HG02763 (cell line): Measurements from ENCODE around the gene LRP1B.
A peak's percentile ranks its signal among the peaks of the same experiment; 100 is the strongest.

Experiments used
- ATAC-seq: cut with Tn5 transposase; IDR thresholded peaks from one replicate; pipeline ENCODE4 v1.9.1; 2021; ENCODE audit warnings: mild to moderate bottlenecking, moderate library complexity; ENCODE audit not compliant: unreplicated experiment

LRP1B gene

DNA sequence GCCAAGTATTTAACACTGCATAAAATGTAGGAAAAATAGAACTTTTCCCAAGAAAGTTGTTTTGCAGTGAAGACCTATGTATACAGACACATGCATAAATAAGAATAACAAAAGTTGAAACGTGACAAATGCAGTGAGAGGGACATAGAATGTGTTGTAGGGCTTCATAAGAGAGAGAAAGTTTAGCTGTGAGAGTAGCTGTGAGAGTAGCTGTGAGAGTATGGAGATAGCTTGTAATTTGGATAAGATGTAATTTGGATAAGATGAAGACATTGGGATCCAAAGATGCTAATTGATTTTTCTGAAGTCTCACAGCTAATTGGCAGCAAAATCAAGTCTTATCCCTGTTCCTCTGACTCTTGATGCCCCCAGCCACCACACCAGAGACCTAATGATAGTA lies 170.9 kb downstream of the LRP1B start:
- ATAC-seq: no peak

DNA sequence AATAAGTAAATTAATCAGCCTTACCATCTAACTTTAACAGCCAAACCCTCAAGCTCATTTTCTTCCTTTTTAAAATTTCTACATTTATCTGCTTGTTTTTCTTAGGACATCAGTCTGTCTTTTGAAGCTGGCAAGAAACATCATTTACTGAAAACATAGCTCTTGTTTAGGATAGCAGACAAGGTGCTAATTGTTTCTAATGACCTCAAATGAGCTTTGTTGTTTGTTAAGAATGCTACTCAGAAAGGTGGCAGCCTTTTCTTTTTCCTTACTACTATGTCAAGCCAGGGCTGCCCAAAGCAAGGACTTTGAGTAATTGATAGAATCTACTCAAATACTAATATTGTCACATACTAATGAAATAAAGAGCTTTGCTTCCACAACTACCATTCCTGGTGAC lies 171.8 kb downstream of the LRP1B start:
- no peak for ATAC-seq

DNA sequence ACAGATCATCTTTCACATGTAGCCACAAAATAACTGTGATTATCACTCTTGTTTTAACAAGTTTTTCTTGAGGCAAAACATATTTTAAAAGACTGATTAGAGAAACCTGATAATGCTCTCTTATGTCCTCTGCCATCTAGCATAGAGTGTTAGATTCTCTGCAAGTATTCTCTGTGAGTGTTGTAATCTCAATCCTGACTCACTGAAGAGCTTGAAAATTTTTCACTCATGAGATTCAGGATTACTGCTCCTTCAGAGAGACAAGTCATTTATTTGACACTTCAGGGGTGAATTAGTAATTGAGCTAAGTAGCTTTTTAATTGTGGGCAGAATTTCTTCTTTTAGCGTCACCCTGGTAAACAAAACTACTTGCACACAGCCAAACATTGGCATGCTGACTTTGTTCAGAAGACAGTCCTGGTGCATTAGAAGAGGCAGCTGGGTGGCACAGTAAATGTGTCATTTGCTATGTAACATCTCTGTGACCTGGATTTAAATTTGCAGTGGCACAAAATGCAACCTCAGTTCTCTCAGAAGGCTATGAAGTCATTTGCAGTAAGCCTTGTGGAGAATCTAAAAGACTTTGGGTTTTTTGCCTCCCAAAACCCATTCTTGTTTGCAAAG lies 172.9 kb downstream of the LRP1B start:
- ATAC-seq: no peak

DNA sequence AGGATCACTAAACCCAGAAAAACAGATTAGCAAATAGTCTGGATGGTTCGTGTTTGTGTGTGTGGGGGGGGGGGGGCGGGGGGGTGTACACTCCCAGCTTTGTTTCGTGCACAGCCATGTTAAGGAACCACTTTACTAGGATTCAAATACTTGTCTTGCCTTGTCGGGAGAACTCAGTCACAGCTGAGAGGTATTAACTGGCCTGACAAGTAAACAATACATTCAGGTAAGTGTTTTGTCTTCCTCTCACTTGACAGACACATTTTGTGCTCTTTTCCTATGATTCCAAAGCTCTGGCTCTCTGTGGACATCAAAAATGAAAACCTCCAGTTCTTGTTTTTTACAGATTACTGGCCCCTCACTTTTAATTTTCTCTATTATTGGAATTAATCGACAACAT lies 173.5 kb downstream of the LRP1B start:
- no peak for ATAC-seq

DNA sequence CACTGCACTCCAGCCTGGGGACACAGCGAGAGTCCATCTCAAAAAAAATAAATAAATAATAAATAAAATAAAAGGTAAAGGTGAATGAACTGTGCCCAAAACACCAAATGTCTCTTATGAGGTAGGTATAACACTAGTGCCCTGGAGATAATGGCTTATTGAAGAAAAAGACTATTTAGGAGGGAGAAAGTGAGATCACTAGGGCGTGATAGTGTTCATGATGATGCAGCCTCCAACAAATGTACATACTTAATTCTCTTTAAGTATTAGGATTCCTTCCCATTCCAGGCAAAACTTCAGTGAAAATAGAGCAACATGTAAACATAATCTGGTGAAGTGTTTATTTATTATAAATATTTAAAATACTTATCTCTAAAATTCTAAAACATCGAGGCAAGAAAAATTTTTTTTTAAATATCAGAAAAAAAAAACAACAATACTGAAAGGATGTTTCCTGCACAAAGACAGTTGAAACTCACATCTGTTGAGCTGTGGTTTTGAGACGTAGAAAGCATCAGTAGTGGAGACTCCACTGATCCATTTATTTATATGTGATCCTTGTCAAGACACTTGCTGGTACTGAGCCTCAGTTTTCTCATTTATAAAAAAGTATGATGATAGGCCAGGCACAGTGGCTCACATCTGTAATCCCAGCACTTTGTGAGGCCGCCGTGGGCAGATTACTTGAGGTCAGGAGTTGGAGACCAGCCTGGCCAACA lies 183.3 kb downstream of the LRP1B start:
- no peak for ATAC-seq

DNA sequence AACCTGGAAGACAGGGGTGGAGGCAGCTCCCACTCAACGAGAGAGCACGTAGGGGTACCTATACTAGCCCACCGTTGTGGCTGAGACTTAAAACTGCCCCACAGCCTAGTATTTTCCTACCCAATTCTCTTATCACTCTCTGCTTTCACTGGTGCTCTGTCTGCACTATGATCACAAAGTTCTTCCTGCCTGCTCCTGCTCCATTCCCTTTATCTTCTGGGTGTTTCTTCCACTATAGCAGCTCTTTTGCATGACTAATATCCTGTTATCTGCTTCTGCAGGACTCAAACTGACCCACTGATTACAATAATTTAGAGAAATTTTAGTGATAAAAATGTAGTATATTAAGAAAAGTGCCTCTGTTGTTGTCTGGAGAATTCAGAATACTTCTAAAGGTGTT lies 184.8 kb downstream of the LRP1B start:
- ATAC-seq: no peak

DNA sequence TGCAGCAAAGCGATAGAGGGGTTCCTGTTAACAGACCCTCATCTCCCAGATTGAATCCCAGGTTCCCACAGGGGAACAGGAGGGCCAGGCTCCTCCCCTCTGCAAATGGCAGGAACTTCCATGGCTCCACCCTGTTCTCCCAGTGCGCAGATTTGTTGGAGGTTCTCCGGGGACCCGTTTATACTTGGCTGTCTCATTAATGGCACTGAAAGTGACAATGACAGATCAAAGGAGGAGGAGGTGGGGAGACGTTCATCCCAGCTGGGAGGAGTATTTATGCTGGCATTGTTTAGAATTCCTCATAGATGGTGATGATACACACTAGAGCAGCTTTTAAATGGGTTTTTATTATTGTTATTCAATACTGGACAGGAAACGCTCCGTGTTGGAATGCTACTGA lies 186.9 kb downstream of the LRP1B start:
- ATAC-seq: no peak

DNA sequence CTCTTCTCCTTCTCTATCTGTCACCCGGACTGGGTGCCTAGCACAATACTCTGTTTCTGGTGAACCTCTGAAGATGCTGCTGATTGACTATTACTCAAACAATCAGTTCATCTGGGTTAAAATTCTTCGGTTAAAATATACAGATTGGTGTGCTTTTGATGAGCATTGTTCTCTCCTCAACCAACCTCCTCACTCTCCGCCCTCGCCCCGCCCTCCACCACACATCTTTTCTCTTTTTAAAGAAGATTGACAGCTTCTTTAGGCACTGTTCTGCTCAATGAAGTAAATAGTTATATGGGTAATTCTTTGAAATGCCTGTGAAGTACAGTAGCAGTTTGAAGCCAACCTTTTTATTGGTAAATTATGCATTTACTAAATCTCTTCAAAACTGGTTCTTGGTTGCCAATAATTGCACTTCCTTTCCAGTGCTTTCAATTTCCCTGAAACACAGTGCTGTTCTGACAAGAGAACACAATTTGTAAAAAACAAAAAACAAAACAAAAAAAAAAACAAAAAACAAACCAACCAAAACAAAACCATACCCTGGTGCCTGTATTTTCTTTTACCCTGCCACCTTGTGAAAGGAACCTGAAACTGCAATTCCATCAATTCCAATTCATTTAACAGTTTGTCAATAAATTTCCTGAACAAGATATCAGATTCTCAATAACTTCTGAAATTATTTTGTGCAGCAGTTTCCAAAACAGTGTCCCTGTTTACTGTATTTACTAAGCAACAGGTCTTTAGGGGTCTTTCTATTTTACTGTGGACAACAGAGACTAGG lies 188.6 kb downstream of the LRP1B start:
- no peak for ATAC-seq

DNA sequence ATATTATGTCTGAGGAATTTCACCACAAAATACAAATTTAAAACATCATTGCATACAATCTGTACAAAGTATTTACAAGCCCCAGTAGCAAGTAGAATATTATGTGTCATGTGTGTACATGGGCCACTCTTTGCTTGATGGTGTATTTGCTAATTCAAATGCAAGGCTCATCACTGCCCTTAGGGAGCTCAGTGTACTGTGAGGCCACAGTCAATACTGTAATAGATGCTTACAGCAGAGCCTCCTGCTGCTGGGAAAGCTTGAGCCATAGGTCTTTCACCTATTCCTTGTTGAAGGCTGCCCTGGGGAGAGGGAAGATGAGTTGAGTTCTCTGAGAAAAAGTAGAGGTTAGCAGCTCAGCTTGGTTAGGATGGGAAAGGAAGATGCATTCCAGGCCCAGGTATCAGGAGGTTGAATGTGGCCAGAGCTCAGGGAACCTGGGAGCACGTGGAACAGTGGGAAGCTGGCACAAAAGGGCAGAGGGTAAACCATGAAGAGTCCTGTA lies 189.6 kb downstream of the LRP1B start:
- ATAC-seq: no peak

DNA sequence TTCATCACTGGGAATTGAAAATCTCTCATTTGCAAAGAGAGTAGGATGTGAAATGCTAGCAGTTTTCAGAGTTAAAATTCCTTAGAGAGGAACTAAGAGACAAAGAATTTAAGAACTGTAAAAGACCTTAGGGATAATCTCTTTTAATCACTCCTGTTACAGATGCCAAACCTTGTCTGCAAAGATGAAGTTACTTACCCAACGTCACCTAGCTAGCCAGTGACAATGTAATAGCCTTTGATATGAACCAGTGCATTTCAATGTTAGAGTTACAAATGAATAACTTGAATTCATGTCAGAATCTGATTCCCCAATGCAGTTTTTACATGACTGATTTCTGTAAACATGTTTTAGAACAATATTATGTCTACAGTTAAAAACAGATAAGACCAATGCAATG lies 190.1 kb downstream of the LRP1B start:
- no peak for ATAC-seq

DNA sequence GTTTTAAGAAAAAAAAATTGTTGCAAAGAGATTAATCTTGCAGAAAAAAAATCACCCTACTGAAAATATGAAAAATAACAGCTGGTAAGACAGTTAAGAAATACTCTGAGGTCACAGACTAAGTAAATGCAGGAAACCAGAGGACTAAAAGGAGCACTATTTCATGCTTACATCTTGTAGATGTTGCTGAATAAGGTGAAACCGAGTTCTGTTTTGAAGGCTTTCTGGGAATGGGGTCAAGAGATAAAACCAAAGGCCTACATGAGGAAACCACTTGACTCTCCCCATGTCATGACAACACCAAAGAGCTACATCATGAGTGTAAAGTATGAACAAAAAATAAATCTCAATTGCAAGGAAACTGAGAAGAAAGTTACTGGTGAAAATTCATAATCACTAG lies 197.6 kb downstream of the LRP1B start:
- no peak for ATAC-seq

DNA sequence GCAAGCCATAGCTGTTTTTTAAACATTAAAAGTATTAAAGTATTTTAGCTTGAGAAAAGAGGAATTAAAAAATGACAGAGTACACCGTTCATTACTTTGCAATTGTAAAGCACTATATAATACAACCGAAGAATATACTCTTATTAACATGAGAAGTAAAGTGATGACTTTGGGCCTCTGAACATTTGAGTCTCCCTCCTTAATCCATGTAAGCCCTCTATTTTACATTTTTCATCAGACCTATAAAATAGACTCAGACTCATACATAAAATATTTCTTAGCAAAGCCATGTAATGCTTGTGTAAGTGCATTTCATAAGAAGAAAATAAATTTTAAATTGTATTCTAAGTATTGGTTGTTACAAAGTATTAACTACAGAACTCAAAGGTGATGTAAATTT lies 198.6 kb downstream of the LRP1B start:
- no peak for ATAC-seq

DNA sequence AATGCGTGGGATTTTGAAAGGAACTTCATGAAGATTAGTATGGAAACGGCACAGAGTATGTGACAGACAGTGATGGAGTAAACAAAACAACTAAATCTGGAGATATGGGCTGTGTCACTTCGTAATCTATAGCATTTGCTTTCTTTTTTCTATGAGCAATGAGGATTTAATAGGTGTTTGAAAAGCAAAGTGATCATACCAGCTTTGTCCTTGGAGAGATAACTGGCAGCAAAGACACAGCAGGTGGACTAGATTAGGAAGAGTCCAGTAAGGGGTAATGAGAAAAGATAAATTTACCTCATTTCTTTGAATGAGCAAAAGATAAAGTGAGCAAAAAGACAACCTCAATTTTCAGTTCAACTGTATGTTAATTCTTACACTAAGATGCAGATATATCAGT lies 199.0 kb downstream of the LRP1B start:
- no peak for ATAC-seq

DNA sequence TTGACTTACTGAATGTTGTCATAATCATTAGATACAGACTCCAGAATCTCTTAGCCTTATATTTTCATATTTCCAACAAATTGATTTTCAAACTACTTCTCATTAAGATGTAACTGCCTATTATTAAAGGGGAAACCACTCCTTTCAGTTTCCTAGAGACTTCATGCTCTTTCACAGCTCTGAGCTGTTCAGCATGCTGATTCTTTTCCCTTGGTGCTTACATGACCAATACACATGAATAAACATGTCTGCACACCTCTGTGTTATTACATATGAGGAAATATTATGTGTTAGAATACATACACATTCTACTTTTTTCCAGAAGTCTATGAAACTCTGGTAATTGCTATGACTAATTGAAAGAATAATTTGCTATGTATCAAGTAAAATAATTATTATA lies 200.0 kb downstream of the LRP1B start:
- ATAC-seq: no peak

DNA sequence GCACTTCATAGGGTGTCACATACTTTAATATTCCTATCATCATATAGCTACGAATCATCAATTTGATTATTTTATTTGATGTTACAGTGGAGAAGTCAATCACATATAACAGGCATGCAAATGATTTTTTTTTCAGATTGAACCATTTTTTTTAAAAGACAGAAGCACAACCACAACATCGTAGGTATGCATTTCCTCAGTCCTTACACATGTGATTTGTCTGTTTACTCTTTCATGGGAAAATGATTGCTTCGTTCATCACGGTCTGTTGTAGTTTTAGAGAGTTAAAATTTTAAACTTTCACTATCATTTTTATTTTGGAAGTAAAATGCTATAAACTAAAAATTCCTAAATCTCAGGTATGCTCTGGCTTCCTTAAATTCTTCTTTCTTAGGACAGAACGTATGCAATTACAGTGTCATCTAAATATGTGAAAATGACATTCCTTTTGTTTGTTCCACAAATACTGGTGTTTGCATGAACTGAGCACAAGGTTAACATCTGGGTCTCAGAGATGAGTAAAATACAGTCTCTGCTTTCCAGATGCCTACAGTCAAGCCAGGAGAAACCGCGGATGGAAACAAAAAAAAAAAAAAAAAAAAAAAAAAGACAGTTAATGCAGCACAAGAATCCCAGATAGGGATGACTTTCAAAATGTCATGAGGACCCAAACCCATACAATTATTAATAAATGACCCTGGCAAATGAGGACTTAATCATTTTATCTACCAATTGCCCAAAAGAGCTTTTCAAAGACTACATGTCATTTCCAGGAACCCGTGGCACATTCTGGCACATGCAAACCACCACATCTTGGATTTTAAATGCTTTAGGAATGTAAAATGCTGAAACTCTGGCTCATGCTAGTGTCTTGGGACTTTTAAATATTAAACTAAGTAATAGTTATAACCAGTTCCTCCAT lies 201.2 kb downstream of the LRP1B start:
- ATAC-seq: no peak

DNA sequence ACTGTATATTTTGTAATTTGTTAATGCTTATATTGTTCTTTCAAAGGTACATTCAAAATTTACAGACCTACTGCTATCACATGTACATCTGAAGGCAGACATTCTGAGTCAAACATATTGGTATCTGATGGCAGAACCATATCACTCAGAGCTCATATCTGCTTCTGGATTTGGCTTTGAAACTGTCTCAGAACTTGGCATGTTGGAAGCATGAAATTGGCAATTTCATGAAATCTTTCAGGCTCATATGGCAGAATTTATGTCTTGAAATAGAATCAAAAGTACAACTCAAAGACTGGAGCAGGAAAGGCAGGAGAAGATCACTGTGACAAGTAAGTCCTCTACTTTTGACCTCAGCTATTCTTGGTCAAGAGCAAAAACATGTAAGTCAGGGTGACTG lies 202.3 kb downstream of the LRP1B start:
- ATAC-seq: no peak

DNA sequence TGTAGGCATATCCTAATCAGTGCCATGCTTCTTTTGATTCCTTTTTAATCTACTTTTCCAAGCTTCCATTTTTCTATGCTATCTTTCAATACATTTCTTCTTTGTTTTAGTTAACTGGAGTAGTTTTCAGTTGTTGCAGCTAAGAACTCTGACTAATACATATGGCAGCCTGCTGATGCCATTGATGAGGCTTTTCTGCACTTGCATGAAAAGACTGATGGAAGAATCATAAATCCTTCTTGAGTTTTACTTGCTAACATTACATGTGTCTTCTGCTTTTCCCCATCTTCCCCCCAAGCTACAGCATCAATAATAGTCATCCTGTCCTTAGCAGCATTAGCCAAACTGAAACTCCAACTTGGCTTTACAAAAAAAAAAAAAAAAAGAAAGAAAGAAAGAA lies 203.3 kb downstream of the LRP1B start:
- ATAC-seq: no peak

DNA sequence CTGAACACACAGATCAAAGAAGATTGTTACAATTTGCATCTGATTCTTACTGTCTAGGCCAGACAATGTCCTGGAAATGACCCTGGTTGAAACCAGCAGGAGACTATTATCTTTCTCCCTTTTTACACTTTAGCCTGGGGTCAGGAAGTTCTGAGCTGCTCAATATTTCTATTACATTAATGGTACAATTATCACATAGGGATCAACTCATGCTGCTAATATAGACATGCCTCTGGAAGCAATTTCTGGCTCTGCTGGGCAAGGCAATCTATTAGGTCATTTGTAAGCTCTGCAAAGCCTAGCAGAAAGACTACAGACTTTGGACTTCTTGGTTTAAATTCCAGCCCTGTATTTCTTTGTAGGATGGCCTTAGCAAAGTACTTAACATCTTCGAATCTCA lies 205.3 kb downstream of the LRP1B start:
- ATAC-seq: no peak

DNA sequence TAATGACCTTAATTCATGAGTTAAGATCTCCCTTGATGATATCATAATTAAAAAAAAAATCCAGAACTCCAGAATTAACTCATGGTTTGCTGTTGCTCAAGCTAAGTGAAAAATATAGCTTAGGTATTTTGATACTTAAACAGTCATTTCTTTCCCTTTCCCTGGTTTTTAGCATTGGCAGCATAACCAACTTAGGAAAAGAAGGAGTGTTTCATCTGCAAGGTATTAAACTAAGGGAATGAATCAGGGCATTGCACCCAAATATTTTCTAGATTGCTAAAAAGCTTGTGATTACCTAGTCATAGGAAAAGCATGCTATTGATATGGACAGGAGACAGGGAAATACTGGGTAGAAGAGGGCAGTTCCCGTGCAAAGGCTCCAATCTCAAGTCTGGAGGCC lies 207.2 kb downstream of the LRP1B start:
- no peak for ATAC-seq

DNA sequence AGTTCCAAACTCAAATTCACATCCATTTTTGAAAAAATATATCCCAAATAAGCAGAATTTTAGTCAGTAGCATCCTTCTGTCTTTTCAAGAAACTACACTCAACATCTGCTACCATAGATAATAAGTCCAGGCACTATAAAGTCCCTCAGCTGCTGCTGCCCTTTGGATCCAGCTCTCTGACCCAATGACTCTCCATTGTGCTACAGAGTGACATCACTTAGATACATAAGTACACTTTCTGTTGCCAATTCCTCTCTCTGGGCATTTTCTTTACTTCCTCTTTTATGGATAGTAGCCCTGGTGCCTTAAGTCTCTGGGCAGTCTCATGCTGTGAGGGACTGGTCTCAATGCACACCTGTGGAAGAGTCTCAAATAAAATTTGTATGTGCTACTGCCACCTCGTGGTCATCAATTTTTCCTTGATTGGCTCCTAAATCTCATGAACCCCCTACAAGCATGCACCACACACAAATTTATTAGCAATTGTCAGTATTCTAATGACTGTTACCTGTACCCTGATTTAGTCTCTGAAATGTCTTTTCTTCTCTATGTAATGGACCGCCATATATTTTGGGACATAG lies 219.2 kb downstream of the LRP1B start:
- ATAC-seq: peak; percentile 78

DNA sequence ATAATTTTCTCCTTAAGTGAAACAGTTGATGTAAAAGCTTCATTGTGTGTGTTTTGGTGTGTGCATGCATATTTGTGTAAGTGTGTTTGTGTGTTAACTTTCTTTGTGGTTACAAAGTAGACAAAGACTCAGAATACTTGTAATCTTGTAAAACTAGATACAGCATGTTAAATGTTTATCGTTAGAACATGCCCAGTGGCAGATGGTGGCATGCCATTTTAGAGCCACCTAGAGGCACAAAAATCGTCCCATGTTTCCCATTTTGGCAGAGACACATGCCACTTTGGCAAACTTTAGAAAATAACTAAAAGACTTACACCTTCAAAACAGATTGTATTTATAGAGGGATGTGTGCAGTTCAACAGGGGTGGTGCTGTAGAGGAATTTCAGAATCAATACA lies 224.1 kb downstream of the LRP1B start:
- ATAC-seq: no peak
